B cell (primary cell): ENCODE results near the gene DMRT1. TPM values are rescaled to one million over a fixed set of nuclear protein-coding genes. Genes with fewer than 3 reads are reported as not detected.

Experiments used
- ATAC-seq: fragments of 200-7000 bp; cut with Tn5 transposase; one replicate; pipeline ENCODE4 v1.10.0; 2021; ENCODE audit warnings: low read depth, mild to moderate bottlenecking, moderate number of reproducible peaks, moderate library complexity
- CTCF ChIA-PET: fragments of 350-600 bp; sonication (Branson Sonifier 250); formaldehyde crosslinking; loops from one replicate; lab custom pipeline; 2021; ENCODE audit warnings: antibody characterized with exemption, inconsistent platforms; lab: Charles Lee
- POLR2A ChIA-PET: fragments of 350-600 bp; sonication (Branson Sonifier 250); formaldehyde crosslinking; loops from one replicate; lab custom pipeline; 2021; ENCODE audit warnings: antibody characterized with exemption; lab: Charles Lee
- DNase-seq: peaks from one replicate; pipeline ENCODE4 v3.0.0; 2013
- H2AFZ ChIP-seq: 2 replicates; pipeline ENCODE4 v1.6.1; 2012; ENCODE audit warnings: mild to moderate bottlenecking, low read depth, low read length; ENCODE audit not compliant: insufficient read depth, poor library complexity, severe bottlenecking
- H3K27ac ChIP-seq, 2 donors: 1 replicate in 1 of 2; 2 replicates in 1 of 2; pipeline ENCODE4 v1.5.1; 2012 to 2013; ENCODE audit warnings: low read length in 2 of 2, mild to moderate bottlenecking in 2 of 2, moderate library complexity in 1 of 2
- H3K27me3 ChIP-seq, 4 experiments: fragments of 200-600 bp in 1 of 4; sonication (generic) in 1 of 4; replicated peaks in 1 of 4; 1 replicate in 2 of 4; 2 replicates in 2 of 4; pipeline versions ENCODE4 v1.6.1 to v1.7.0; 2013 to 2016; ENCODE audit warnings: low read length in 3 of 4, mild to moderate bottlenecking in 2 of 4, mixed read lengths in 1 of 4, moderate library complexity in 1 of 4; ENCODE audit not compliant: insufficient read depth in 4 of 4, control insufficient read depth in 3 of 4; ENCODE audit errors: control extremely low read depth in 1 of 4
- H3K36me3 ChIP-seq, 2 experiments: replicated peaks in 1 of 2; 1 replicate in 1 of 2; 2 replicates in 1 of 2; pipeline versions ENCODE4 v1.6.1 to v1.7.1; 2013; ENCODE audit warnings: low read length in 1 of 2; ENCODE audit not compliant: insufficient read depth in 2 of 2, control insufficient read depth in 1 of 2; ENCODE audit errors: control extremely low read depth in 1 of 2, extremely low read depth in 1 of 2
- H3K4me1 ChIP-seq, 2 donors: fragments of 200-600 bp in 1 of 2; sonication (generic) in 1 of 2; 1 replicate in 1 of 2; 2 replicates in 1 of 2; pipeline versions ENCODE4 v1.5.1 to v1.6.1; 2013 to 2017; ENCODE audit warnings: low read length in 2 of 2; ENCODE audit not compliant: control insufficient read depth in 2 of 2, insufficient read depth in 2 of 2
- H3K4me2 ChIP-seq: replicated peaks from 2 replicates; pipeline ENCODE3; 2012; ENCODE audit warnings: mild to moderate bottlenecking, low read depth, low read length; ENCODE audit not compliant: poor library complexity, severe bottlenecking
- H3K4me3 ChIP-seq, 5 experiments: fragments of 200-600 bp in 1 of 5; sonication (generic) in 1 of 5; 1 replicate in 3 of 5; 2 replicates in 2 of 5; pipeline versions ENCODE4 v1.5.1 to v1.7.0; 2011 to 2016; ENCODE audit warnings: low read length in 4 of 5, mild to moderate bottlenecking in 4 of 5, low read depth in 2 of 5, control low read depth in 1 of 5, moderate library complexity in 1 of 5; ENCODE audit not compliant: insufficient read depth in 1 of 5; ENCODE audit errors: control extremely low read depth in 1 of 5, extremely low read depth in 1 of 5
- H3K79me2 ChIP-seq: fragments of 200-600 bp; sonication (generic); one replicate; pipeline ENCODE4 v1.6.0; 2016; ENCODE audit warnings: low read length; ENCODE audit not compliant: control insufficient read depth, insufficient read depth
- H3K9ac ChIP-seq: fragments of 200-600 bp; sonication (generic); 2 replicates; pipeline ENCODE4 v1.6.1; 2017; ENCODE audit warnings: mild to moderate bottlenecking, low read length, moderate library complexity
- H3K9me3 ChIP-seq, 3 donors: one replicate each; pipeline versions ENCODE4 v1.6.1 to v1.7.1; 2013; ENCODE audit warnings: low read length in 2 of 3; ENCODE audit not compliant: control insufficient read depth in 2 of 3, insufficient read depth in 1 of 3; ENCODE audit errors: control extremely low read depth in 1 of 3
- H4K20me1 ChIP-seq: 2 replicates; pipeline ENCODE4 v1.6.0; 2012; ENCODE audit warnings: mild to moderate bottlenecking, low read length; ENCODE audit not compliant: insufficient read depth, control insufficient read depth, poor library complexity, severe bottlenecking
- H3K27ac Mint-ChIP-seq: one replicate; pipeline ENCODE4 v1.8.0; 2021; ENCODE audit warnings: mixed read lengths
- H3K27me3 Mint-ChIP-seq: one replicate; pipeline ENCODE4 v1.8.0; 2021; ENCODE audit warnings: mixed read lengths
- H3K4me1 Mint-ChIP-seq: one replicate; pipeline ENCODE4 v1.8.0; 2021; ENCODE audit warnings: mixed read lengths
- H3K4me3 Mint-ChIP-seq: one replicate; pipeline ENCODE4 v1.8.0; 2021; ENCODE audit warnings: mixed read lengths
- H3K9me3 Mint-ChIP-seq: one replicate; pipeline ENCODE4 v1.8.0; 2022; ENCODE audit warnings: mixed read lengths; ENCODE audit not compliant: insufficient read depth
- CTCF ChIP-seq: fragments of 200-600 bp; IDR thresholded peaks from one replicate; pipeline ENCODE4 v1.8.0; 2022; ENCODE audit warnings: antibody characterized with exemption, mild to moderate bottlenecking
- EZH2 ChIP-seq: IDR thresholded peaks from 2 replicates; pipeline ENCODE4 v1.6.1; 2012; ENCODE audit warnings: borderline replicate concordance, low read depth, mild to moderate bottlenecking, moderate library complexity, low read length; ENCODE audit not compliant: insufficient read depth, poor library complexity, severe bottlenecking
- WGBS: methylation state at CpG from one replicate; pipeline ENCODE4 v1.1.5; 2013; ENCODE audit warnings: missing lambda C conversion rate; ENCODE audit not compliant: insufficient coverage; 5-methylcytosine and 5-hydroxymethylcytosine counted together
- intact Hi-C: fragments of 100-400 bp; cut with micrococcal nuclease; formaldehyde crosslinking; loops from one replicate; pipeline ENCODE4 v1.10.0; 2022
- polyA plus RNA-seq: library from polyadenylated mRNA; depleted of rRNA; stranded (reverse); fragments of >200 nt; gene quantifications from 2 replicates; pipeline ENCODE4 v1.2.3, GENCODE V29; 2012
- total RNA-seq, 2 donors: library from RNA; stranded (reverse); fragments of 120-200 nt in 1 of 2; gene quantifications; 1 replicate in 1 of 2; 2 replicates in 1 of 2; pipeline versions ENCODE4 v1.2.3 to v1.2.4, GENCODE V29; 2013 to 2022

The DMRT1 gene
- total and polyA plus RNA-seq, 2 donors (not counting 1 experiment from before 2014, with no cell fraction given), result not detected

GRCh38 chr9:970151-970996 is 128.9 kb downstream of the DMRT1 start:
- H3K9ac ChIP-seq, result no peak overlapping the region
- H3K9me3 Mint-ChIP-seq, result no peaks in the 10 kb centered on the region
- no peak overlapping the region for H3K4me3 ChIP-seq
- peaks cover 0 to 95% (median 79%) of the 10 kb centered on the region in 4 experiments for H3K27me3 ChIP-seq
- POLR2A ChIA-PET, result no interaction called here
- intact Hi-C loops, result no loop called here
- ATAC-seq, result no peak
- no peak overlapping the region for H2AFZ ChIP-seq
- peak; percentile 18 for DNase-seq
- no peaks in the 10 kb centered on the region for H3K79me2 ChIP-seq
- CTCF ChIA-PET, result no interaction called here
- H3K4me1 Mint-ChIP-seq, result peaks cover 13% of the 10 kb centered on the region
- WGBS, result 19% methylated on average over 55 of the region's 57 CpGs
- H3K27me3 Mint-ChIP-seq, result peaks cover 64% of the 10 kb centered on the region
- no peaks in the 10 kb centered on the region for H3K36me3 ChIP-seq
- H3K4me2 ChIP-seq, result no peak overlapping the region
- peak overlapping the region; percentile 37 for H3K4me3 Mint-ChIP-seq
- no peak overlapping the region for H3K27ac ChIP-seq
- H4K20me1 ChIP-seq, result no peaks in the 10 kb centered on the region
- peaks cover 25 to 44% of the 10 kb centered on the region in 2 donors for H3K4me1 ChIP-seq
- H3K27ac Mint-ChIP-seq, result no peak overlapping the region
- TF ChIP-seq EZH2, result no peak
- TF ChIP-seq CTCF, result no peak
- H3K9me3 ChIP-seq, result peaks cover 0 to 61% (median 10%) of the 10 kb centered on the region in 3 donors

GRCh38 chr9:971901-972500 is 130.5 kb downstream of the DMRT1 start:
- ATAC-seq (no peak), DNase-seq (no peak)
- H3K27ac Mint-ChIP-seq, result no peak overlapping the region
- CTCF ChIA-PET, result no interaction called here
- Histone ChIP-seq H3K4me1 (peaks cover 25 to 47% of the 10 kb centered on the region in 2 donors), H4K20me1 (no peaks in the 10 kb centered on the region), H3K4me3 (peak overlapping the region in 1 of 5 experiments; percentile 12), H3K27ac (no peak overlapping the region), H2AFZ (peak overlapping the region; percentile 28), H3K9ac (no peak overlapping the region), H3K79me2 (no peaks in the 10 kb centered on the region), H3K9me3 (peaks cover 0 to 66% (median 11%) of the 10 kb centered on the region in 3 donors), H3K27me3 (peaks cover 0 to 90% (median 77%) of the 10 kb centered on the region in 4 experiments), H3K36me3 (no peaks in the 10 kb centered on the region), H3K4me2 (peak overlapping the region; percentile 61)
- H3K27me3 Mint-ChIP-seq, result peaks cover 57% of the 10 kb centered on the region
- H3K4me3 Mint-ChIP-seq, result no peak overlapping the region
- TF ChIP-seq CTCF (no peak), EZH2 (no peak)
- POLR2A ChIA-PET, result no interaction called here
- intact Hi-C loops, result no loop called here
- H3K9me3 Mint-ChIP-seq, result no peaks in the 10 kb centered on the region
- H3K4me1 Mint-ChIP-seq, result peaks cover 13% of the 10 kb centered on the region
- WGBS, result 8% methylated on average over 34 of the region's 42 CpGs
